PC-9 (cell line): ENCODE data around the gene ENDOV. TPM values are rescaled to one million over a fixed set of nuclear protein-coding genes. Genes with fewer than 3 reads are reported as not detected.
"Not testable (repeated sequence)": the region's sequence is repeated elsewhere in the genome, so short reads cannot be mapped to it uniquely, and the experiment has no call there.

Experiments used
- BruUV-seq: library from RNA; stranded (reverse); fragments of 400-500 nt; replicated peaks from 2 replicates; lab custom pipeline; 2021; lab: Mats Ljungman, UMichigan
- CTCF ChIA-PET: fragments of 300-600 bp; sonication (Branson Sonifier 250); formaldehyde crosslinking; loops from one replicate; lab custom pipeline; 2022; ENCODE audit warnings: antibody characterized with exemption; lab: Charles Lee
- POLR2A ChIA-PET: fragments of 300-600 bp; sonication (Branson Sonifier 250); formaldehyde crosslinking; loops from one replicate; lab custom pipeline; 2022; ENCODE audit warnings: antibody characterized with exemption; ENCODE audit not compliant: unreplicated experiment; lab: Charles Lee
- DNase-seq, 2 experiments: peaks; one replicate each; pipeline versions ENCODE4 v3.0.0 to v3.0.0-alpha.2; 2015 to 2022; ENCODE audit warnings: mixed read lengths in 1 of 2
- H2AFZ ChIP-seq: fragments of 200-600 bp; sonication (generic); 2 replicates; pipeline ENCODE4 v1.8.1; 2017; ENCODE audit warnings: antibody characterized with exemption
- H3F3A ChIP-seq: fragments of 200-600 bp; sonication (generic); 2 replicates; pipeline ENCODE4 v1.8.1; 2017; ENCODE audit warnings: antibody characterized with exemption, mild to moderate bottlenecking, low read depth; ENCODE audit not compliant: insufficient read depth
- H3K27ac ChIP-seq: fragments of 200-600 bp; sonication (generic); 2 replicates; pipeline ENCODE4 v1.6.1; 2016; ENCODE audit warnings: mixed run types
- H3K27me3 ChIP-seq: fragments of 200-600 bp; sonication (generic); 2 replicates; pipeline ENCODE4 v1.6.1; 2016; ENCODE audit warnings: low read depth, mixed run types; ENCODE audit not compliant: insufficient read depth
- H3K36me3 ChIP-seq: fragments of 200-600 bp; sonication (generic); 2 replicates; pipeline ENCODE4 v1.6.1; 2016; ENCODE audit warnings: low read depth, mixed run types
- H3K4me1 ChIP-seq: fragments of 200-600 bp; sonication (generic); replicated peaks from 2 replicates; pipeline ENCODE4 v1.6.1; 2016; ENCODE audit warnings: mixed run types; ENCODE audit not compliant: insufficient read depth
- H3K4me2 ChIP-seq: fragments of 200-600 bp; sonication (generic); 2 replicates; pipeline ENCODE4 v1.6.1; 2017; ENCODE audit warnings: mixed run types
- H3K4me3 ChIP-seq: fragments of 200-600 bp; sonication (generic); 2 replicates; pipeline ENCODE4 v1.6.1; 2016; ENCODE audit warnings: mixed run types
- H3K79me2 ChIP-seq: fragments of 200-600 bp; sonication (generic); 2 replicates; pipeline ENCODE4 v1.6.1; 2017; ENCODE audit warnings: low read depth, mixed run types
- H3K9me2 ChIP-seq: fragments of 200-600 bp; sonication (generic); 2 replicates; pipeline ENCODE4 v1.8.1; 2017; ENCODE audit warnings: mild to moderate bottlenecking; ENCODE audit not compliant: insufficient read depth
- H3K9me3 ChIP-seq: fragments of 200-600 bp; sonication (generic); 2 replicates; pipeline ENCODE4 v1.8.1; 2016; ENCODE audit warnings: low read depth; ENCODE audit not compliant: insufficient read depth
- H4K20me1 ChIP-seq: fragments of 200-600 bp; sonication (generic); 2 replicates; pipeline ENCODE4 v1.8.1; 2017; ENCODE audit not compliant: insufficient read depth
- CTCF ChIP-seq: fragments of 200-600 bp; sonication (generic); conservative IDR thresholded peaks from 2 replicates; pipeline ENCODE4 v1.6.1; 2017; ENCODE audit warnings: mixed run types, antibody characterized with exemption, mild to moderate bottlenecking, moderate library complexity
- EZH2 ChIP-seq: fragments of 200-600 bp; sonication (generic); IDR thresholded peaks from 2 replicates; pipeline ENCODE4 v1.8.0; 2017; ENCODE audit warnings: antibody characterized with exemption, low read depth
- intact Hi-C: fragments of 100-400 bp; cut with micrococcal nuclease; formaldehyde crosslinking; loops from one replicate; pipeline ENCODE4 v1.10.0; 2022; ENCODE audit not compliant: unreplicated experiment
- total RNA-seq: library from RNA; stranded (reverse); gene quantifications from 2 replicates; pipeline ENCODE4 v1.2.3, GENCODE V29; 2021

The ENDOV gene
- total RNA-seq, 1 experiment from 2014 or later = 50.3 TPM

- intact Hi-C loops = no loop called here
- Histone ChIP-seq H3K27me3 (no peaks in the 10 kb centered on the region), H3K79me2 (no peaks in the 10 kb centered on the region), H3F3A (no peaks in the 10 kb centered on the region), H4K20me1 (0 out of 2 replicates have a peak, but pooled peaks cover 6% of the 10 kb centered on the region), H2AFZ (no peak overlapping the region), H3K4me1 (no peaks in the 10 kb centered on the region), H3K4me2 (no peak overlapping the region), H3K9me2 (no peaks in the 10 kb centered on the region), H3K27ac (no peak overlapping the region), H3K36me3 (no peaks in the 10 kb centered on the region), H3K9me3 (no peaks in the 10 kb centered on the region), H3K4me3 (no peak overlapping the region)
- CTCF ChIA-PET = interaction anchor here (0.7 kb wide), 1 partner anchor 318 kb away, joined by 3 read pairs; no protein-coding TSS in a partner anchor
- BruUV-seq = no TSS peak
- TF ChIP-seq EZH2 (no peak), CTCF (no peak)
- no peak for DNase-seq
- POLR2A ChIA-PET = no interaction called here
Observed at GRCh38 chr17:80396157-80397033, 18.6 kb upstream of the ENDOV start.

GRCh38 chr17:80397034-80397387 is 18.0 kb upstream of the ENDOV start:
- BruUV-seq = no TSS peak
- no peaks in the 10 kb centered on the region for H3K79me2 ChIP-seq
- no peak overlapping the region for H3K4me2 ChIP-seq
- no peaks in the 10 kb centered on the region for H3F3A ChIP-seq
- H3K9me3 ChIP-seq = no peaks in the 10 kb centered on the region
- no peak for DNase-seq
- no peaks in the 10 kb centered on the region for H3K27me3 ChIP-seq
- H2AFZ ChIP-seq = no peak overlapping the region
- 0 out of 2 replicates have a peak, but pooled peaks cover 6% of the 10 kb centered on the region for H4K20me1 ChIP-seq
- H3K4me3 ChIP-seq = no peak overlapping the region
- CTCF ChIA-PET = no interaction called here
- POLR2A ChIA-PET = interaction anchor here (0.5 kb wide), 1 partner anchor 53 kb away, joined by 3 read pairs; no protein-coding TSS in a partner anchor
- H3K36me3 ChIP-seq = no peaks in the 10 kb centered on the region
- intact Hi-C loops = no loop called here
- no peak overlapping the region for H3K27ac ChIP-seq
- H3K4me1 ChIP-seq = no peaks in the 10 kb centered on the region
- TF ChIP-seq EZH2 (no peak), CTCF (no peak)
- no peaks in the 10 kb centered on the region for H3K9me2 ChIP-seq

- intact Hi-C loops = no loop called here
- Histone ChIP-seq H3K9me2 (no peaks in the 10 kb centered on the region), H3K27ac (no peak overlapping the region), H3K36me3 (no peaks in the 10 kb centered on the region), H3K9me3 (no peaks in the 10 kb centered on the region), H3K4me3 (no peak overlapping the region), H4K20me1 (0 out of 2 replicates have a peak, but pooled peaks cover 6% of the 10 kb centered on the region), H3K27me3 (no peaks in the 10 kb centered on the region), H2AFZ (no peak overlapping the region), H3K79me2 (no peaks in the 10 kb centered on the region), H3F3A (no peaks in the 10 kb centered on the region), H3K4me1 (no peaks in the 10 kb centered on the region), H3K4me2 (no peak overlapping the region)
- no peak for DNase-seq
- POLR2A ChIA-PET = interaction anchor here (0.5 kb wide), 1 partner anchor 53 kb away, joined by 3 read pairs; no protein-coding TSS in a partner anchor
- TF ChIP-seq CTCF = no peak
- TF ChIP-seq EZH2 = no peak
- CTCF ChIA-PET = no interaction called here
- BruUV-seq = no TSS peak
Observed at GRCh38 chr17:80397686-80398085, 17.3 kb upstream of the ENDOV start.

GRCh38 chr17:80401086-80401485 is 13.9 kb upstream of the ENDOV start:
- CTCF ChIA-PET, H4K20me1 ChIP-seq, H3K4me1 ChIP-seq, H2AFZ ChIP-seq, H3K27ac ChIP-seq, H3K27me3 ChIP-seq, H3K4me2 ChIP-seq, H3K79me2 ChIP-seq, POLR2A ChIA-PET, BruUV-seq, H3F3A ChIP-seq, DNase-seq, H3K9me3 ChIP-seq, H3K4me3 ChIP-seq, intact Hi-C loops, H3K36me3 ChIP-seq, H3K9me2 ChIP-seq: not testable (repeated sequence)

- POLR2A ChIA-PET, H4K20me1 ChIP-seq, H3K9me2 ChIP-seq, CTCF ChIA-PET, H2AFZ ChIP-seq, H3K36me3 ChIP-seq, H3K27me3 ChIP-seq, BruUV-seq, H3K4me3 ChIP-seq, H3K4me1 ChIP-seq, DNase-seq, H3K27ac ChIP-seq, H3K4me2 ChIP-seq, H3K79me2 ChIP-seq, intact Hi-C loops, H3K9me3 ChIP-seq, H3F3A ChIP-seq: not testable (repeated sequence)
Observed at GRCh38 chr17:80402102-80402501, 12.9 kb upstream of the ENDOV start.
